GM10266 (cell line): ENCODE results near the gene TMEM170B.

Source experiments
- DNase-seq: peaks from one replicate; pipeline ENCODE4 v3.0.0; 2012; ENCODE audit errors: extremely low spot score
- TF ChIP-seq, protein P1 (sequence below): IDR thresholded peaks from 2 replicates; pipeline ENCODE4 v1.5.1; 2012; ENCODE audit warnings: mild to moderate bottlenecking, low read depth; ENCODE audit not compliant: control insufficient read depth, insufficient read depth; ENCODE audit errors: missing control alignments

TMEM170B gene

DNA sequence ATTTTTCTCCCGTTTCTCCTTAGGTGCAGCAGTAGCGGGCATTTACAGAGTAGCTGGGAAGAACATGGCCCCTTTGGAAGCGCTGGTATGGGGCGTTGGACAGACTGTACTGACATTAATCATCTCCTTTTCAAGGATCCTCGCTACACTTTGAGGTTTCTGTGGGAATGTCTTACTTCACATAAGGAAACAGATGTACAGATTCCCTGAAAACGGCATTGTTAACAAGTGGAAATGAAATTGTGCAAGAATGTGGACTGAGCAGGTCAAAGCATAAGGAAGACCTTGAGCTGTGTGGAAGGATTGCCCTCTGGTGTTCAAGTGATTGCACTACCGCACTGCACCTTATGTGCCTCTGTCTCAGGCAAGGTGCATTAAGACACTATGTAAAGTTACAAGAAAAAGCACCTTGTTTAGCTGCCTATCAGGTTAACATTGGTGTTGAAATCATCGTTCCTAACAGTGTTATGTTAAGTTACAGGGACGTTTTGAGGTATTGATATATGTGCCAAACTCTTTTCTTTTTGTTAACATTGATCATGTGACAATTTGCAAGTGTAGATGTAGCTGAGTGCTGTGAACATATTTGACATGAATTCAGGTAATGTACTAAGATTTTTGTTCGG is 38.0 kb downstream of the TMEM170B start:
- TF ChIP-seq, protein P1, sequence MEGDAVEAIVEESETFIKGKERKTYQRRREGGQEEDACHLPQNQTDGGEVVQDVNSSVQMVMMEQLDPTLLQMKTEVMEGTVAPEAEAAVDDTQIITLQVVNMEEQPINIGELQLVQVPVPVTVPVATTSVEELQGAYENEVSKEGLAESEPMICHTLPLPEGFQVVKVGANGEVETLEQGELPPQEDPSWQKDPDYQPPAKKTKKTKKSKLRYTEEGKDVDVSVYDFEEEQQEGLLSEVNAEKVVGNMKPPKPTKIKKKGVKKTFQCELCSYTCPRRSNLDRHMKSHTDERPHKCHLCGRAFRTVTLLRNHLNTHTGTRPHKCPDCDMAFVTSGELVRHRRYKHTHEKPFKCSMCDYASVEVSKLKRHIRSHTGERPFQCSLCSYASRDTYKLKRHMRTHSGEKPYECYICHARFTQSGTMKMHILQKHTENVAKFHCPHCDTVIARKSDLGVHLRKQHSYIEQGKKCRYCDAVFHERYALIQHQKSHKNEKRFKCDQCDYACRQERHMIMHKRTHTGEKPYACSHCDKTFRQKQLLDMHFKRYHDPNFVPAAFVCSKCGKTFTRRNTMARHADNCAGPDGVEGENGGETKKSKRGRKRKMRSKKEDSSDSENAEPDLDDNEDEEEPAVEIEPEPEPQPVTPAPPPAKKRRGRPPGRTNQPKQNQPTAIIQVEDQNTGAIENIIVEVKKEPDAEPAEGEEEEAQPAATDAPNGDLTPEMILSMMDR, result peak; percentile 96
- DNase-seq, result peak; percentile 61

DNA sequence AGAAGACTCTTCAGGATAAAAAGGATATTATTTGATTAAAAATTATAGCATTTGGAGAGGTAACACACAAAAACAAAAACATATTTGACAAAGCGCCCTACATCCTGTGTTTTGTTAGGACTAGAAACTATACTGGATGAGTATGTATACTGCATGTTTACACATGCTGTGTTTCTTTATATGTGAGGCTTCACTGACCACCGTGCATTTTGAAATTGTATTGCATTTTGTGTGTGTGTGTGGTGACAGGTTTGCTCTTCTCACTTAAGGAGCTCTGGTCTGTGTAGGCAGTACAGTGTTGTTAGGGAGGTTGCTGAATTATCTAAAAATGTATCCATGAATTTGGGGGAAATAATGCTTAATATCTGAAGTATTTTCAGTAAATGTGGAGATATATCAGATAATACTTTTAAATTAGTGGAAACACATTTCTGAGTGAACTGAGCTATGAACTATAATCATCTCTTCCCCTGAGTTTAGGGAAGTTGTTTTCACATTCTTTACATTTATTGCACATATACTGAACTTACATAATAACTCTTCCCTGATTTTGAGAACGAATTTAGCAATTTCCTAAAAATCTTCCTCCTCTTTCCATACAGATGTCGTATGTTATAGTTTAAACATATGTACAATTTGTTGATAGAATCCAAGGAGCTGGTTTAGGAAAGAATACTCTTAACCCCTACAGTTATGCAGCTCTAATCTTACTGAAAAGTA is 43.3 kb downstream of the TMEM170B start:
- DNase-seq, result no peak
- TF ChIP-seq, protein P1, result no peak

DNA sequence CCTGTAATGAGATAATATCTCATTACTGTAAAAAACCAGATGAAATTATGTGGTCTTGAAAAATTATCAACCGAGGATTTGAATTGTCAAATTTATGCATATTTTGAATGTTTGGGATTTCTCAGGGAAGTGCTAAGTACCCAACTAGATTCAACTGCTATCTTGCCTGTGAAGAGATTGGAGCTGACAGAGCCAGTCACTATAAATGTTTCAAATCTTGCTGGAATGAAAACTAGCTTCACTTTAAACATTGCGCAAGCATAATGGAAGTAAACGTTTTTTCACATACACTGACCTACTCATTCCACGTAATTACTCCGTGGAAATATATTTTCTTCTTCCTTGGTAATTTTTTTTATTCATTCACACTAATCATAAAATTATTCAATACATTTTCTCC is 46.7 kb downstream of the TMEM170B start:
- DNase-seq, result no peak
- TF ChIP-seq, protein P1, result no peak

DNA sequence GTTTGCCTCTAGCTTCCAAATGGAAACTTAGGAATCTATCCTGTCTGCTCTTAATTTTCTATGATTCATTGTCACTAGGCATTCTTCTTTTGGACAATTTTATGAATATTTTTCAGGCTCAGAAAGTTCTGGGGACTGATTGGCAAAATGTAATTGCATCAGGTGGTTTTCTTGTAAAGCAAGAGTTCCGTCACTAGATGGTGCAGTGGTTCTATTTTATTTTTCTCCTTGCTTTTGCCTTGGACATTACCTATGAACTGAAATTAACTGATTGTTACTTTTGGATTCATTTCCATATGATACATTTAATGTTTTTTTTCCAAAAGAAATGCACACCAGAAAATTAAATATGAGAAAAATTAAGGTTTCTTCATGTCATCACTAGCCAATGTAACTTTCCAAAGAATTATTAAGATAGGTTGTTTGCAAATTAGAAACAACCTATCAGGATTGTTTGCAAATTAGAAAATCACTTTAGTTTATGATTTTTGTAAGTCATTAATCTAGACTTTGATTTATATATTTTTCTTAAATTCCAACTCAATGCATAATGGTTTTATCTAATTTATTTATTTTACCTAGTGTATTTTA is 48.0 kb downstream of the TMEM170B start:
- DNase-seq, result peak; percentile 48
- TF ChIP-seq, protein P1, result peak; percentile 64

DNA sequence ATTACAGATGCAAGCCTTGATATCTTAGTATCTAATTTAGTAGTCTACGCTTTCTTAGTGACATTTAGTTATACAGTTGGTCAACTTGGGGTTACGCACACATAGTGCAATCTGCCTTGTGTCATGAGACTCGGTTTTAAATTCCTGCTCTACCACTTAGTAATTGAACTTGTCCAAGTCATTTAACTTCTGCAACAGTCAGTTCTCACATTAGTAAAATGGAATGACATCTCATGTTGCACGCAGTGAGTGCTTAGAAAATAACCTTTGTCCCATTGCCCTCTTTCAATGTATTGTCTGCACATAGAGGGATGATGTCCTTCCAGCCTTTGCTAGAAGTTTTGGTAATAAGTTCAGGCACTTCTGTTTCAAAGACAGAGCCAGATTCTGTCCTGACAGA is 48.6 kb downstream of the TMEM170B start:
- DNase-seq, result no peak
- TF ChIP-seq, protein P1, result no peak

DNA sequence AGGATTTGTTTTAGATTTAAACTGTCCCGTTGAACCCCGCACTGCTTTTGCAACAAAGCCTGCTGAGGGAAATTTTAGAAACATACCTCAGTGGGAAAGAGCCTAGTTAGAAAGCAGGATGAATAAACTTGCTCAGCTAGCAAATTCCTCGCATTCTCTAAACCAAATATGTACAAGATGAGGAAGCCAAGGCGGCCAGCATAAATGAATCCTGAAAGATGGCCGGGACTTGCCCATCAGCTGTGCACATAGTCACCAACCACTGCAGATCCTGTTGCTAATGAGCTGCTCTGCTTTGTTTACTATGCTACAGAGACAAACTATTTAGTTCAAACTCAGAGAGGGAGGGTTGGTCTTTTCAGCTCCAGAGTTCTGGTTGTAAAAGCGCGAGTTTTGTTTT is 49.0 kb downstream of the TMEM170B start:
- no peak for DNase-seq
- TF ChIP-seq, protein P1, result no peak

DNA sequence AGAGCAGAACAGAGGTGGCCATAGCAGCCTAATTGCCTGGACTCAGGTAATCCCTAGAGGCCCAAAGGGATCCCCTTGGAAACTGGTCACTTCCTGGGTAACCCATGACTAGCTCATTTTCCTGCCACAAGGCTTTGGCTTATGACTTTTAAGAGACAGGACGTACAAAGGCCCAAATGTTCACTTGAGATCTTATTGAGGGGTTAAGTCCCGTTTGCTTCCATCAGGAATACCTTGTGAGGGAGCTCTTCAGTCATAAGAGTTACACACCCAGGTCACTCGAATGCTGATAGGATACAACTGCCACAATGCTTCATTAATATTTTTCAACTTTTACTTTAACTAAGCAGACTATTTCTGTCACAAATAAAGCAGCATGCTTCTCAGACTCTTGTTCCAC is 51.7 kb downstream of the TMEM170B start:
- DNase-seq, result no peak
- TF ChIP-seq, protein P1, result no peak
